ENCODE results near the gene TBC1D4.

- TF ChIP-seq POLR2AphosphoS5 (IDR thresholded peaks at IDR 0.05) (no peak), CTCF (IDR thresholded peaks at IDR 0.05) (no peak), EP300 (IDR thresholded peaks at IDR 0.05) (no peak)
These were observed 113.8 kb downstream of the TBC1D4 start for GRCh38 chr13:75368167-75368566.

All from esophagus muscularis mucosa (tissue), 4 donors.